IMR-90 (cell line): Measurements from ENCODE around the gene PARD3. TPM values are rescaled to one million over a fixed set of nuclear protein-coding genes. Genes with fewer than 3 reads are reported as not detected.
A peak's percentile ranks its signal among the peaks of the same experiment; 100 is the strongest.

Experiments
- ATAC-seq: fragments of 200-7000 bp; cut with Tn5 transposase; 2 replicates; pipeline ENCODE4 v1.9.1; 2020; ENCODE audit warnings: low read depth, mild to moderate bottlenecking, moderate library complexity
- BruUV-seq: library from RNA; stranded (reverse); fragments of 400-500 nt; replicated peaks from 2 replicates; lab custom pipeline; 2021; lab: Mats Ljungman, UMichigan
- CTCF ChIA-PET: fragments of 300-600 bp; formaldehyde crosslinking; extraction: SDS; loops from one replicate; lab custom pipeline; 2021; ENCODE audit warnings: antibody characterized with exemption; lab: Yijun Ruan, JAX
- POLR2A ChIA-PET: fragments of 300-600 bp; sonication (Branson Sonifier 250); formaldehyde crosslinking; loops from one replicate; lab custom pipeline; 2022; ENCODE audit warnings: antibody characterized with exemption; ENCODE audit not compliant: unreplicated experiment; lab: Charles Lee
- DNase-seq: peaks from one replicate; pipeline ENCODE4 v3.0.0; 2013
- H2AFZ ChIP-seq: replicated peaks from 2 replicates; pipeline ENCODE3; 2013; ENCODE audit warnings: low read length, mild to moderate bottlenecking; ENCODE audit not compliant: poor library complexity
- H2AK5ac ChIP-seq: 2 replicates; pipeline ENCODE4 v1.6.1; 2013; ENCODE audit warnings: low read depth, low read length, inconsistent platforms
- H2AK9ac ChIP-seq: replicated peaks from 2 replicates; pipeline ENCODE3; 2013; ENCODE audit warnings: mild to moderate bottlenecking, low read depth, low read length, moderate library complexity; ENCODE audit not compliant: poor library complexity
- H2BK120ac ChIP-seq: 2 replicates; pipeline ENCODE4 v1.6.1; 2013; ENCODE audit warnings: low read depth, low read length, inconsistent platforms
- H2BK15ac ChIP-seq: 3 replicates; pipeline ENCODE4 v1.6.1; 2013; ENCODE audit warnings: low read depth, low read length, inconsistent platforms
- H2BK20ac ChIP-seq: 2 replicates; pipeline ENCODE4 v1.6.1; 2013; ENCODE audit warnings: low read depth, mild to moderate bottlenecking, inconsistent platforms, low read length, moderate library complexity
- H2BK5ac ChIP-seq: 2 replicates; pipeline ENCODE4 v1.6.1; 2013; ENCODE audit warnings: mild to moderate bottlenecking, low read depth, low read length, inconsistent platforms; ENCODE audit not compliant: poor library complexity, severe bottlenecking
- H3K14ac ChIP-seq: replicated peaks from 2 replicates; pipeline ENCODE4 v1.6.1; 2013; ENCODE audit warnings: low read depth, low read length, inconsistent platforms
- H3K18ac ChIP-seq: 2 replicates; pipeline ENCODE4 v1.6.1; 2013; ENCODE audit warnings: low read depth, low read length, control low read depth
- H3K23ac ChIP-seq: 2 replicates; pipeline ENCODE4 v1.6.1; 2013; ENCODE audit warnings: low read depth, low read length, inconsistent platforms
- H3K27ac ChIP-seq: 2 replicates; pipeline ENCODE4 v1.5.1; 2013; ENCODE audit warnings: mild to moderate bottlenecking, control low read depth, low read length; ENCODE audit not compliant: insufficient read depth
- H3K27me3 ChIP-seq: 2 replicates; pipeline ENCODE4 v1.6.1; 2013; ENCODE audit warnings: low read length; ENCODE audit not compliant: control insufficient read depth, insufficient read depth
- H3K36me3 ChIP-seq: 2 replicates; pipeline ENCODE4 v1.6.1; 2013; ENCODE audit warnings: low read length, mixed read lengths; ENCODE audit not compliant: control insufficient read depth, insufficient read depth
- H3K4ac ChIP-seq: 2 replicates; pipeline ENCODE4 v1.6.1; 2013; ENCODE audit warnings: low read depth, low read length, inconsistent platforms
- H3K4me1 ChIP-seq: 2 replicates; pipeline ENCODE4 v1.6.1; 2013; ENCODE audit warnings: low read length, mixed read lengths; ENCODE audit not compliant: control insufficient read depth, insufficient read depth
- H3K4me2 ChIP-seq: 2 replicates; pipeline ENCODE4 v1.6.1; 2013; ENCODE audit warnings: low read depth, mild to moderate bottlenecking, control low read depth, low read length, moderate library complexity
- H3K4me3 ChIP-seq: 2 replicates; pipeline ENCODE4 v1.5.1; 2013; ENCODE audit warnings: low read depth, mild to moderate bottlenecking, control low read depth, low read length, moderate library complexity; ENCODE audit not compliant: insufficient read depth
- H3K56ac ChIP-seq: 2 replicates; pipeline ENCODE4 v1.6.1; 2013; ENCODE audit warnings: low read length, inconsistent platforms; ENCODE audit not compliant: insufficient read depth; ENCODE audit errors: extremely low read depth
- H3K79me1 ChIP-seq, 2 experiments: 2 replicates each; pipeline ENCODE4 v1.6.1; 2013; ENCODE audit warnings: low read length in 2 of 2, inconsistent platforms in 1 of 2, low read depth in 1 of 2
- H3K9ac ChIP-seq: 2 replicates; pipeline ENCODE4 v1.6.1; 2013; ENCODE audit warnings: low read depth, low read length, control low read depth
- H3K9me1 ChIP-seq: 2 replicates; pipeline ENCODE4 v1.6.1; 2013; ENCODE audit warnings: low read length, inconsistent platforms; ENCODE audit not compliant: insufficient read depth
- H3K9me3 ChIP-seq: 2 replicates; pipeline ENCODE4 v1.6.1; 2013; ENCODE audit warnings: low read length; ENCODE audit not compliant: control insufficient read depth, insufficient read depth
- H4K20me1 ChIP-seq: 2 replicates; pipeline ENCODE4 v1.6.1; 2013; ENCODE audit warnings: low read length, inconsistent platforms; ENCODE audit not compliant: insufficient read depth
- H4K5ac ChIP-seq: 2 replicates; pipeline ENCODE4 v1.6.1; 2013; ENCODE audit warnings: mild to moderate bottlenecking, low read depth, low read length, control low read depth
- H4K8ac ChIP-seq, 2 experiments: 2 replicates each; pipeline ENCODE4 v1.6.1; 2013; ENCODE audit warnings: low read depth in 2 of 2, low read length in 2 of 2, control low read depth in 1 of 2, inconsistent platforms in 1 of 2
- H4K91ac ChIP-seq: 2 replicates; pipeline ENCODE4 v1.6.1; 2013; ENCODE audit warnings: low read depth, low read length, inconsistent platforms; ENCODE audit not compliant: insufficient read depth
- BHLHE40 ChIP-seq: fragments of 150-350 bp; IDR thresholded peaks from 2 replicates; pipeline ENCODE4 v1.6.1; 2016; ENCODE audit warnings: mild to moderate bottlenecking, low read depth, low read length
- FOS ChIP-seq: fragments of 150-350 bp; IDR thresholded peaks from 2 replicates; pipeline ENCODE4 v1.6.1; 2016; ENCODE audit warnings: low read depth, low read length
- MAFK ChIP-seq: IDR thresholded peaks from 2 replicates; pipeline ENCODE4 v1.6.1; 2012; ENCODE audit warnings: low read depth, low read length, improper control_type of control experiment
- MAZ ChIP-seq: IDR thresholded peaks from 2 replicates; pipeline ENCODE4 v1.6.1; 2012; ENCODE audit warnings: low read depth, mild to moderate bottlenecking, low read length, improper control_type of control experiment, moderate library complexity, borderline replicate concordance
- RCOR1 ChIP-seq: IDR thresholded peaks from 2 replicates; pipeline ENCODE4 v1.6.1; 2012; ENCODE audit warnings: mild to moderate bottlenecking, low read length, improper control_type of control experiment; ENCODE audit not compliant: insufficient replicate concordance
- WGBS, 2 experiments: methylation state at CpG; one replicate each; pipeline versions ENCODE4 v1.1.5 to v1.1.7; 2013; ENCODE audit warnings: missing lambda C conversion rate in 2 of 2; ENCODE audit not compliant: insufficient read length in 1 of 2; ENCODE audit errors: extremely low coverage in 2 of 2; 5-methylcytosine and 5-hydroxymethylcytosine counted together
- dilution Hi-C: fragments of 300-500 bp; cut with HindIII; formaldehyde crosslinking; loops from one replicate; pipeline ENCODE4 v1.14.3; 2018; ENCODE audit warnings: low sequenced_read_pairs; ENCODE audit not compliant: unreplicated experiment
- in situ Hi-C: fragments of 300-500 bp; cut with MboI; formaldehyde crosslinking; loops from 3 replicates; pipeline ENCODE4 v1.14.3; 2019; ENCODE audit warnings: low sequenced_read_pairs, inconsistent platforms, mixed read lengths
- intact Hi-C: fragments of 100-400 bp; cut with micrococcal nuclease; formaldehyde crosslinking; loops from 2 replicates; pipeline ENCODE4 v1.10.0; 2022
- polyA plus RNA-seq, 3 experiments: library from polyadenylated mRNA; depleted of rRNA; stranded (reverse); fragments of >200 nt; gene quantifications; 2 replicates each; pipeline ENCODE4 v1.2.3, GENCODE V29; 2012; ENCODE audit warnings: low replicate concordance in 1 of 3
- total RNA-seq: library from RNA; depleted of rRNA; stranded (reverse); fragments of >200 nt; gene quantifications from 2 replicates; pipeline ENCODE4 v1.2.3, GENCODE V29; 2012
- TF ChIP-seq, protein P1 (sequence below): conservative IDR thresholded peaks from 2 replicates; pipeline ENCODE4 v1.5.1; 2012; ENCODE audit warnings: mild to moderate bottlenecking, low read depth, low read length, improper control_type of control experiment

Gene PARD3
- total and polyA plus RNA-seq, 2 of the 4 experiments (the other 2 are of a cell fraction), result 14.6 to 37.5 TPM

DNA sequence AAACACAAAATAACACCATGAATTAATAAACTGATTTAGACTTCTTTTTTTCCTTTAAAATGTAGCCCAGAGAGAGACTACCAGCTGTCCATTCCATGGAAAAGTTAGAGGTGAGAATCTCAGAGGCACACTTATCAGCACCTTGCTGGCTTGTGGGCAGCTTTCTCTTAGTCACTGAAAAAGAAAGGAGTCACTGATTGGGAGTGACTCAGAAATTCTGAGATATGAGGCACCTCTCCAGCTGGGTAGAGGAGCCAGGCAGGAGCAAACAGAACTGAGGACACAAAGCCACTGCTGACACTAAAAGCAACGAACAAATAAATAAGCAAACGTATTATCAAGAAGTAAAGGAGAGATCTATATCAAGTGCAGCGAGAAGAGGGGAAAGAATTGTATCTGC, 310.6 kb downstream of the PARD3 start:
- ChIA-PET POLR2A (no interaction called here), CTCF (interaction anchor here (0.7 kb wide), 1 partner anchor 20 kb away, joined by 4 read pairs; no protein-coding TSS in a partner anchor)
- no peaks in the 10 kb centered on the region for H3K4me1 ChIP-seq
- no peak overlapping the region for H2BK5ac ChIP-seq
- no CpG with 5 or more reads among the region's 3 CpGs for WGBS, 2 experiments
- H3K56ac ChIP-seq, result no peak overlapping the region
- H4K20me1 ChIP-seq, result no peaks in the 10 kb centered on the region; the same call in 1 of the 2 replicates
- H3K9ac ChIP-seq, result no peak overlapping the region
- no peaks in the 10 kb centered on the region for H3K27me3 ChIP-seq
- H2BK120ac ChIP-seq, result no peak overlapping the region
- dilution Hi-C loops, result no loop called here
- H2AFZ ChIP-seq, result no peak overlapping the region
- H3K4ac ChIP-seq, result no peak overlapping the region
- no peak overlapping the region for H2BK20ac ChIP-seq
- no peak overlapping the region for H2AK9ac ChIP-seq
- no peak overlapping the region for H4K91ac ChIP-seq
- H3K79me1 ChIP-seq, result peaks cover 0 to 8% of the 10 kb centered on the region in 2 experiments; a peak in 3 of 4 replicates
- TF ChIP-seq BHLHE40 (peak; percentile 75), RCOR1 (peak; percentile 35), MAZ (no peak), MAFK (no peak), FOS (0 out of 2 replicates have a peak, but pooled peaks have one; percentile 3)
- TF ChIP-seq, protein P1, sequence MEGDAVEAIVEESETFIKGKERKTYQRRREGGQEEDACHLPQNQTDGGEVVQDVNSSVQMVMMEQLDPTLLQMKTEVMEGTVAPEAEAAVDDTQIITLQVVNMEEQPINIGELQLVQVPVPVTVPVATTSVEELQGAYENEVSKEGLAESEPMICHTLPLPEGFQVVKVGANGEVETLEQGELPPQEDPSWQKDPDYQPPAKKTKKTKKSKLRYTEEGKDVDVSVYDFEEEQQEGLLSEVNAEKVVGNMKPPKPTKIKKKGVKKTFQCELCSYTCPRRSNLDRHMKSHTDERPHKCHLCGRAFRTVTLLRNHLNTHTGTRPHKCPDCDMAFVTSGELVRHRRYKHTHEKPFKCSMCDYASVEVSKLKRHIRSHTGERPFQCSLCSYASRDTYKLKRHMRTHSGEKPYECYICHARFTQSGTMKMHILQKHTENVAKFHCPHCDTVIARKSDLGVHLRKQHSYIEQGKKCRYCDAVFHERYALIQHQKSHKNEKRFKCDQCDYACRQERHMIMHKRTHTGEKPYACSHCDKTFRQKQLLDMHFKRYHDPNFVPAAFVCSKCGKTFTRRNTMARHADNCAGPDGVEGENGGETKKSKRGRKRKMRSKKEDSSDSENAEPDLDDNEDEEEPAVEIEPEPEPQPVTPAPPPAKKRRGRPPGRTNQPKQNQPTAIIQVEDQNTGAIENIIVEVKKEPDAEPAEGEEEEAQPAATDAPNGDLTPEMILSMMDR, result no peak
- intact Hi-C loops, result no loop called here
- no peak overlapping the region for H3K27ac ChIP-seq
- H3K36me3 ChIP-seq, result no peaks in the 10 kb centered on the region
- H3K9me3 ChIP-seq, result no peaks in the 10 kb centered on the region
- ATAC-seq (peak; percentile 59), DNase-seq (peak; percentile 71)
- H2BK15ac ChIP-seq, result no peak overlapping the region
- H3K4me2 ChIP-seq, result no peak overlapping the region
- no peak overlapping the region for H4K5ac ChIP-seq
- H3K18ac ChIP-seq, result no peak overlapping the region
- no TSS peak for BruUV-seq
- H3K23ac ChIP-seq, result no peak overlapping the region
- no peak overlapping the region for H4K8ac ChIP-seq
- peaks cover 2% of the 10 kb centered on the region; the same call in 1 of the 2 replicates for H3K9me1 ChIP-seq
- H3K14ac ChIP-seq, result no peak overlapping the region
- in situ Hi-C loops, result no loop called here
- H2AK5ac ChIP-seq, result no peak overlapping the region
- H3K4me3 ChIP-seq, result no peak overlapping the region
